T-helper 1 cell treated with Interleukin-12 subunit alpha and Interleukin-12 subunit beta and Interleukin-4 antibody, amounts not matched to agents 30 μg/mL and 1 μg/mL, for 36 hours (primary cell): ENCODE results near the gene PSTPIP2.

Experiments used
- H3K27ac Mint-ChIP-seq: one replicate; pipeline ENCODE4 v1.8.0; 2021; ENCODE audit warnings: mild to moderate bottlenecking, mixed read lengths
- H3K27me3 Mint-ChIP-seq: one replicate; pipeline ENCODE4 v1.8.0; 2021; ENCODE audit warnings: low read depth, mixed read lengths
- H3K36me3 Mint-ChIP-seq: one replicate; pipeline ENCODE4 v1.8.0; 2021; ENCODE audit warnings: low read depth, mixed read lengths
- H3K4me1 Mint-ChIP-seq: one replicate; pipeline ENCODE4 v1.8.0; 2021; ENCODE audit warnings: low read depth, mixed read lengths
- H3K4me3 Mint-ChIP-seq: one replicate; pipeline ENCODE4 v1.8.0; 2021; ENCODE audit warnings: mild to moderate bottlenecking, moderate library complexity, mixed read lengths
- H3K9me3 Mint-ChIP-seq: one replicate; pipeline ENCODE4 v1.8.0; 2021; ENCODE audit warnings: mixed read lengths

Gene PSTPIP2

DNA sequence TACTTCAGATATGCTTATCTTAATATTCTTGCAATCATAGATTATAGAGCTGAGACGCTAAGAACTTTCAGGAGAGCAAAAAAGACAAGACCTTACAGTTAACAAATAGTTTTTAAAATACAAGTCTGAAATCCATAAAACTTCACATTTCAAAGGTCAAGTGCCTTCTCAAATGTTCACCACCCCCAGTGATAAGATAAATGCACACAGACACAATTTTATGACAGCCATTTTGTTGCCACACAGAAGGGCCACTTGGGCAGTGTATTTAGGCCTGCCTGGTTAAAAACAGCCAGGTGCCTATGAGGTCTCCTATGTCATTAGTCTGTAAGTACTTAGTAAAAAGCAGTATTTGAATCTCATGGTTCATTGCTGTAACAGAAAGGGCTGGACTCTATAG lies 8.1 kb upstream of the PSTPIP2 start:
- H3K27ac Mint-ChIP-seq: no peak overlapping the region
- H3K36me3 Mint-ChIP-seq: peaks cover 40% of the 10 kb centered on the region
- no peaks in the 10 kb centered on the region for H3K9me3 Mint-ChIP-seq
- H3K27me3 Mint-ChIP-seq: no peaks in the 10 kb centered on the region
- H3K4me1 Mint-ChIP-seq: no peaks in the 10 kb centered on the region
- no peak overlapping the region for H3K4me3 Mint-ChIP-seq

DNA sequence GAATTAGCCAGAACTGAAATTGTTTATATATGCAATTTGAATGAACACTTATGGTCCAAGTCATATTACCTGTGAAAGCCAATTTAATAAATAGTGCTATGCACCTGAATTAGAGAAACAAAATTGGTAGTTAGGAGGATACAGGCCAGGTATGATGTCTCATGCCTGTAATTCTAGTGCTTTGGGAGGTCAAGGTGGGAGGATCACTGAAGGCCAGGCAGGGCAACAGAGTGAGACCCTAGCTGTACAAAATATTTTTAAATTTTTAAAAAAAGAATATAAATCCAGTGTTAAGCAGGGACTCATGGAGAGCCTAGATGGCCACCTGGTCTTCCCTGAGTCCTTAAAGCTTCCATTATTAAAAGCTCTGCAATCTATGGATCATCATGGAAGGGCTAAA lies 7.3 kb upstream of the PSTPIP2 start:
- H3K4me1 Mint-ChIP-seq: no peaks in the 10 kb centered on the region
- H3K27me3 Mint-ChIP-seq: no peaks in the 10 kb centered on the region
- no peaks in the 10 kb centered on the region for H3K9me3 Mint-ChIP-seq
- no peak overlapping the region for H3K4me3 Mint-ChIP-seq
- peaks cover 33% of the 10 kb centered on the region for H3K36me3 Mint-ChIP-seq
- H3K27ac Mint-ChIP-seq: no peak overlapping the region

DNA sequence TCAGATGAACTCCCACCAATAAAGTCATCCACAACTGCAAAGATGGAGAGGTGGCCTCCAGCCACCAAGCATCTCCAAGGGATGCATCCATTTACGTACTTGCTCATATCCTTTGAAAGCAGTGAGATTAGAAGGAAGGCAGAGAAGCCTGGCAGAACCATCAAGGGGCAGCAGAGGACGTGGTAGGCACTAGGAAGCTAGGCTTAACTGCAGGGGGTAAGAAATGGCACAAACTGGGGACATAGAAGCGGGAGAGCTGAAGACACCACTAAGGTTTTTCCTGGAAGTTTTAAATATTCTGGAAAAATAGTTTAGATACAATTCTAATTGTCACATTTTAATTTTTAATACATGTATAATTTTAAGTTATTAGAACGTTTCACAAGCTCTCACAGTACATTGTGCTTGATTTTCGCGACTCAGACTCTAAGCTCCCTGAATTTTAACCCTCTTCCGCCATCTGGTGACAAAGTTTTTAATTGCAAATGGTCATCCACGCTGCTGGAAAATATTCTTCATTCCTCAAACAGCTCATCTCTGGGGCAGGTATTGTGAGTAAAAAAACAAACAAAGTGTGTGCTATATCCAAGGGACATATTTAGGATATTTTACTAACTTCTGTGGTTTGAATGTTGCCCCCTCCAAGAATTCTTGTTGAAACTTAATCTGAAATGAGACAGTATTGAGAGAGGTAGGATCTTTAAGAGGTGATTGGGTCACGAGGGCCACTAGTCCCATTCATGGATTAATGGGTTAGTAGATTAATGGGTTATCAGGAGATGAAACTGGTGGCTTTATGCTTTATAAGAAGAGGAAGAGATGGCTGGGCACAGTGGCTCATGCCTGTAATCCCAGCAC lies 1.6 kb upstream of the PSTPIP2 start:
- Mint-ChIP-seq H3K36me3 (peaks cover 4% of the 10 kb centered on the region), H3K27ac (no peak overlapping the region), H3K27me3 (no peaks in the 10 kb centered on the region), H3K9me3 (no peaks in the 10 kb centered on the region), H3K4me1 (peaks cover 28% of the 10 kb centered on the region), H3K4me3 (no peak overlapping the region)

DNA sequence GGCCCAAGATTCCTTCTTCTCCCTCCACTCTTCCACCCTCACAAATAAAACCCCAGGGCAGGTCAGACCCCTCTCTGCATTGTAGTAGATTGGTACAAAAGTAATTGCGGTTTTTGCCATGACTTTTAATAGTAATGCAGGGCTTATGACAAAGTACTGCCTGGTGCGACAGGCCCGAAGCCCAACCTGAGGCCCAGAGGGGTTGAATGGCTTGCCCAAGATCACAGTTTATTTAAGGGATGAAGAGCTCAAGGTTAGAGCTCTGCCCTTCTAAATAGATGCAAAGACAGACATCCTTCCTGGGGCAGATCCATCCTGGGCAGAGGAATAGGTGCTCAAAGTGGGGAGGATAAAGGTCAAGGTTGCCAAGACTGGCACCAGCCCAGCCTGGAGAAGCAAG lies 899 bp upstream of the PSTPIP2 start:
- H3K27ac Mint-ChIP-seq: no peak overlapping the region
- H3K27me3 Mint-ChIP-seq: no peaks in the 10 kb centered on the region
- peaks cover 4% of the 10 kb centered on the region for H3K36me3 Mint-ChIP-seq
- peaks cover 29% of the 10 kb centered on the region for H3K4me1 Mint-ChIP-seq
- H3K9me3 Mint-ChIP-seq: no peaks in the 10 kb centered on the region
- peak overlapping the region; percentile 82 for H3K4me3 Mint-ChIP-seq

DNA sequence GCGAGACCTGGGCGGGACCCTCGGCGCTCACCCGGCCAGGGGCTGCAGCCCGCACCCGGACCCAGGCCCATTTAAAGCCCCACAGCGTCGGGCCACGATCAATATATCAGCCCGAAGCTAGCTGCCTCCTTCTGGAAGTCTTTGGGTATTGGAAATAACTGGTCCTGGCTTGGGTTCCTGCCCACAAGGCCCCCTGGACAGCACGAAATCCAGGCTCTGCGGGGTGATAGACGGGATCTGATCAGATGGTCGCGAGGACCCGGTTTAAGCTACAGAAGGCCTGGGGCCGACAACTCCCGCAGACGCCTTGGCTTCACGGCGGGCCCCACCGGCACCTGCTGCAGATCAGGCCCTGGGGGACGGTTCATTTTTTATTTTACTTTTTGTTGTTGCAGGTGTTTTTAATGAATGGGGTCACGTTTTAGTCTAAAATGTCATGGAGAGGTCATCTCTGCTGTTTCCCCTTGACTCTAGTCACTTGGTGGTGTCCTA lies 362 bp upstream of the PSTPIP2 start:
- H3K27me3 Mint-ChIP-seq: no peaks in the 10 kb centered on the region
- H3K9me3 Mint-ChIP-seq: no peaks in the 10 kb centered on the region
- peaks cover 30% of the 10 kb centered on the region for H3K4me1 Mint-ChIP-seq

DNA sequence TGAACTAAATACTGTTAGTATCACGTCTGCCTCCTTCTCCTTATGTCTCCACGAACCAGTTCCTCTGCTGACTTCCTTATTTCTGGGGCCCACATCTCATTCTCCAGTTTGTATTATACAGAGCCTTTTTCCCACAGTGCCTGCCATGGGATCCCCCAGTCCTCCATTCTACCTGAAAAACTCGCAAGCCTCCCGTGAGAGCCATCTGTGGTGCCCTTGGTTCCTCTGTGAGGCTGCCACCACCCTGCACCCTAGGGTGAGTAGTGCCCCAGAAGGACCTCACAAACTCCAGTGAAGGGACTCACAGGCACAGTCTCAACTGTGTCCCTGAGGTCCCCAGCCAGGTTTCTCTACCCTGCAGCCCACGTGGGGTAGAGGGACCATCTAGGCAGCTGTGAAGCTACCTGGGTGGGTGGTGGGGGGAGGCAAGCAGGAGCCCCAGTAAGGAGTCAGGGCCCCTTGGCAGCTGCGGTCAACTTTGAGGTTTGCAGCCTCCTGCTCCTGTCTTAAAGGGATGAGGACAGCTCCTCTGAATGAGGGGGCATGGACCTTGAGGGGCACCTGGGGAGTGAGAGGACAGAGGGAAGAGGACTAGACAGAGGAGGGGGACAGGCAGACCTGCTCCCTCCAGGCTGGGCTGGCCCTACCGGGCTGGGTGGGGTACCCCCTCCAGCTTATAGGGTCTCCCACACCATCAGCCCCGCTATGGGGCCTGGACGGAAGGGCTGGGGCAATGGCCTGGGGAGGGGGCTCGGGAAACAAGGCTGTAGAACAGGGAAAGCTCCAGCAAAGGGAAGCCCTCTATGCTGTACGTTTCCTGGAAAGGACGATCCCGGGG lies 1.0 kb downstream of the PSTPIP2 start:
- Mint-ChIP-seq H3K27me3 (no peaks in the 10 kb centered on the region), H3K9me3 (no peaks in the 10 kb centered on the region), H3K36me3 (peaks cover 4% of the 10 kb centered on the region), H3K4me3 (peak overlapping the region; percentile 68), H3K4me1 (peaks cover 30% of the 10 kb centered on the region), H3K27ac (peak overlapping the region; percentile 45)

More for the DNA sequence above, 362 bp upstream of the PSTPIP2 start:
- Mint-ChIP-seq H3K36me3 (peaks cover 4% of the 10 kb centered on the region), H3K27ac (no peak overlapping the region), H3K4me3 (peak overlapping the region; percentile 82)

DNA sequence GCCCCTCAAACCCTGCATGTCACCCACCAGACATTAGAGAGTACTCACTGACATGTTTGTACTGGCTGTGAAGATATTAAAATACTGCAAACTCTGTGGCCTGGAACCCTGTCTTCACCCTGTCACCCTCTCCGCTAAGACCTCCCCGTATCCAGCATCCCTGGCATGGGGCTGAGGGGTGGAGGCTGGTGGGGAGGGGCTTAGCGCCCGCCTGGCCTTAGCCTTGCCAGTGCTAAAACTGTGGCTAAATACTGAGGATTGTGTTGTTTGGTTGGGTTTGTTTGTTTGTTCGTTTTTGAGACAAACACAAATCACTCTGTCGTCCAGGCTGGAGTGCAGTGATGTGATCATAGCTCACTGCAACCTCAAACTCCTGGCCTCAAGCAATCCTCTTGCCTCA lies 1.8 kb downstream of the PSTPIP2 start:
- H3K9me3 Mint-ChIP-seq: no peaks in the 10 kb centered on the region
- H3K36me3 Mint-ChIP-seq: peaks cover 1% of the 10 kb centered on the region
- H3K4me1 Mint-ChIP-seq: peaks cover 30% of the 10 kb centered on the region
- H3K4me3 Mint-ChIP-seq: no peak overlapping the region
- H3K27ac Mint-ChIP-seq: no peak overlapping the region
- no peaks in the 10 kb centered on the region for H3K27me3 Mint-ChIP-seq

DNA sequence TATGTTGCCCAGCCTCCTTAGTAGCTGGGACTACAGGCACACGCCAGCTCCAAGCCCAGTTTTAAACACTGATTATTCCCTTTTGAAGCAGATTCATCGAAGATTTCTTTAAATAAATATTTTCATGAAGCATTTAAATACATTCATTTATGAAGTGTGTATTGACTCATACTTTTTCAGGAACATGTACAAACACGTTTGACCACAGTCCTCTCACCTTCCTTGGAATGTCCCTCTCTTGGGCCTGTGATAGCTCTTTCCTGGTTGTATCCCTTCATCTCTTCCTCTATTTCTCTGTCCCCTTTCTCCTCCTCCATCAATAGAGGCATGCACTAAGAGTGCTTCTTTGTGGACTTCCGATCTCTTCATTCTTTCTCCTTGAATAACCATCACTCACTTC lies 2.5 kb downstream of the PSTPIP2 start:
- no peaks in the 10 kb centered on the region for H3K9me3 Mint-ChIP-seq
- H3K36me3 Mint-ChIP-seq: peaks cover 1% of the 10 kb centered on the region
- H3K27ac Mint-ChIP-seq: no peak overlapping the region
- no peak overlapping the region for H3K4me3 Mint-ChIP-seq
- no peaks in the 10 kb centered on the region for H3K27me3 Mint-ChIP-seq
- H3K4me1 Mint-ChIP-seq: peaks cover 30% of the 10 kb centered on the region

DNA sequence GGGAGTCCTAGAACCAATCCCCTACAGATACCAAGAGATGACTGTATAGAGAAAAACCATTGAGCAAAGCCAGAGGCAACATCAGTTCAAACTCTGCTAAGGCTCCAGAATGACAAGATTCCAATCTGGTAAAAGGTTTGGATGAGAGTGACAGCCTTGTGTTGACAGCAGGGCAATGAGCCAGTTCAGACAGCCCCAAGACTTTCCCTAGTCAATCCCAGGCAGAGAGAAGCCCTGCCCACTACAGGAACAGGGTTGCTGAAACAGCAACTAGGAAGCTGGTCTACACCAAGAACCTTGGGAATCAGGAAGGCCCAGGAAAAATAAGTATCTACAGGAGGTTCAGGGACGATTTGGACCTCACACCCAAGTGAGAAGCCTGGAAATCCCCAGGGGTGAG lies 3.3 kb downstream of the PSTPIP2 start:
- Mint-ChIP-seq H3K4me1 (peaks cover 27% of the 10 kb centered on the region), H3K36me3 (peaks cover 1% of the 10 kb centered on the region), H3K27ac (no peak overlapping the region), H3K27me3 (no peaks in the 10 kb centered on the region), H3K9me3 (no peaks in the 10 kb centered on the region), H3K4me3 (no peak overlapping the region)

DNA sequence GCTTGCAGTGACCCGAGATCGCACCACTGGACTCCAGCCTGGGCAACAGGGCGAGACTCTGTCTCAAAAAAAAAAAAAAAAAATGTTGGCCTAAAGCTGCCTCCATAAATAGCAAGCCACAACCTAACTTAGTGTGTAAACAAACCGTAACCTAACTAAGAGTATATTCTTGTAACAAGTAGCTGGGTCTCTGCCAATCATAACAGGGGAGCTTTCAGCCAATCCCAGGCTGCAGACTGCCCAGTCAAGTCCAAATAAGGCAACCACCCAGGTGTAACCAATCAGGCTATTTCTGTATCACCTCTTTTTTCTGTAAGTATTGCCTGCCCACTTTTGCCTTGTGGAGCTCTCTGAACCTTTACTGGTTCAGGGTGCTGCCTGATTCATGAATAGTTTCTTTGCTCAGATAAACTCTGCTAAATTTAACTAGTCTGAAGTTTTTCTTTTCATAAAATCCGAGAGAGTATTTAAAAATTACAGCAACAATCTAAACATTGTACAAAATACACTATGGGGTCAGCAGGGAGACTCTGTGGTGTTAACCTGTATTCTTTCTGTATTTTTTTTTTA lies 4.5 kb downstream of the PSTPIP2 start:
- no peak overlapping the region for H3K27ac Mint-ChIP-seq
- no peak overlapping the region for H3K4me3 Mint-ChIP-seq
- peaks cover 18% of the 10 kb centered on the region for H3K4me1 Mint-ChIP-seq

DNA sequence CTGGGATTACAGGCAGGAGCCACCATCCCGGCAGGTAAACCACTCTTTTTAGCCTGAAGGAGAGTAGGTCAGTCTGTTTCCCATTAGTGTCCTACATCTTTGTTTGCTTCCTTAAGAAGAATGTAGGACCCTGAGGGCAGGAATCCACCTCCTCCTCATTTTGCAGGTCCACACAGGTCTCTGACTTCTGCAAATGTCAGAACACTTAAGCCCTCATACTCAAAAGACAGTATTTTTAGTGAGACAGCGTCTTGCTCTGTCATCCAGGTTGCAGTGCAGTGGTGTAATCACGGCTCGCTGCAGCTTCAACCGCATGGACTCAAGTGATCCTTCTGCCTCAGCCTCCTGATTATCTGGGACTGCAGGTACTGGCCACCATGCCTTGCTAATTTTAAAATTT lies 9.3 kb downstream of the PSTPIP2 start:
- H3K4me3 Mint-ChIP-seq: no peak overlapping the region
- no peaks in the 10 kb centered on the region for H3K9me3 Mint-ChIP-seq
- H3K4me1 Mint-ChIP-seq: peaks cover 3% of the 10 kb centered on the region
- H3K27me3 Mint-ChIP-seq: no peaks in the 10 kb centered on the region
- no peak overlapping the region for H3K27ac Mint-ChIP-seq
- H3K36me3 Mint-ChIP-seq: no peaks in the 10 kb centered on the region

More for the DNA sequence above, 4.5 kb downstream of the PSTPIP2 start:
- no peaks in the 10 kb centered on the region for H3K27me3 Mint-ChIP-seq
- H3K36me3 Mint-ChIP-seq: no peaks in the 10 kb centered on the region
- no peaks in the 10 kb centered on the region for H3K9me3 Mint-ChIP-seq

DNA sequence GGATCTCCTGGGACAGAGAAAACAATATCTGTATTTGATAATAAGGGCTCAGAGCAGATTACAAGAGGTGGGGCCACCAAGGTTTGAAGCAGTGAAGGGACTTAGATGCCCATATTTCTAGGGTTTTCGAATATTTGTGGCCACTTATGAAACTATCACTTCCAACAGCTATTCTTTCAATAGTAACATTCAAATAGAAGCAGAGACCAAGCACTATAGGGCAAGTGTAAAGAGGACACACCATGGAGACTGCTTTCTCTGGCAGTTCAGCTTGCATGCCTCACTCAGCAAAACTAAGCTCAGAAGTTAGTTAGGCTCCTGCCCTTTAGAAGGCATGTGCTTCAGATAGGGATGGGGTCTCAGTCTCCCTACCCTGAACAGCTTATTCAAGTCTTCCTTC lies 10.3 kb downstream of the PSTPIP2 start:
- Mint-ChIP-seq H3K27ac (no peak overlapping the region), H3K27me3 (no peaks in the 10 kb centered on the region), H3K4me3 (no peak overlapping the region), H3K4me1 (peaks cover 2% of the 10 kb centered on the region), H3K36me3 (no peaks in the 10 kb centered on the region), H3K9me3 (no peaks in the 10 kb centered on the region)

DNA sequence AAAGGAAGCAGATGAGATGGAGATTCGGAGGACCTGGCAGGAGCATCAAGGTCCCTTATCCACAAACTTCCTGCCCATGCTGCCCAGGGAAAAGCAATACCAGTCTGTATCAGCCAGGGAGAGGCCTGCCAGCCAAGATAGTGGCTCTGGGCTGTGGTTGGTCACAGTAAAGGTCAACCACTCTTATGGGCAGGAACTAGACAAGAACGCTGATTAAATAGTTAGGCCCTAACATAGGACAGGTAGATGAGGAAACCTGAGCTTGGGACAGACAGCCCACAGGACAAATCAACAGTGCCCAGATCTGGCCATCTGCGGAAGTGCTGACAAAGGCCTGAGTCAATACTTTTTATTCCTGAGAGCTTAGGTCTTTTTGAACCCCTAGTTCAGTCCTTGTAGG lies 10.7 kb downstream of the PSTPIP2 start:
- H3K9me3 Mint-ChIP-seq: no peaks in the 10 kb centered on the region
- no peak overlapping the region for H3K4me3 Mint-ChIP-seq
- no peaks in the 10 kb centered on the region for H3K27me3 Mint-ChIP-seq
- H3K4me1 Mint-ChIP-seq: peaks cover 2% of the 10 kb centered on the region
- no peak overlapping the region for H3K27ac Mint-ChIP-seq
- H3K36me3 Mint-ChIP-seq: no peaks in the 10 kb centered on the region

DNA sequence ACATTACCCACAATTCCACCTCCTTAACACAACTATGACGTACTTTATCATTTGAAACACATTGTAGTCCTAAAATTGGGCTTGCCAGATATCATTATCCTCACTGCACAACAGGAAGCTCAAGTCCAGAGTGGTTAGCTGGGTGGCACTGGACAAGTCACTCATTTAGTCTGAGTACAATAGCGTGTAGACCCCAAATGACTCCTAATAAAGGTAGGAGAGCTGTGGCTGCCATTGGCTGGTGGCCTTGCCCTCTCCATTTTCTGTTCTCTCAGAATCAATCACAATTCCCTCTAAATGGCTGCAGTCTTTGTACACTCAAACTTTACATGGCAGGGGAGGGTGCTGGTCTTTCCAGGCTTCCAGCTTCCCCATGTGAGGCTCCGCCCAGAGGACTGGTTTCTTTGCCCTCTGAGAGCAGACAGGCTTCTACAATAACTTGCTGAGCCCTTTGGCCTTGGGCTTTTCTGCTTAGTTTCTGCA lies 11.7 kb downstream of the PSTPIP2 start:
- Mint-ChIP-seq H3K4me3 (no peak overlapping the region), H3K27me3 (no peaks in the 10 kb centered on the region), H3K4me1 (peaks cover 11% of the 10 kb centered on the region), H3K9me3 (no peaks in the 10 kb centered on the region), H3K27ac (no peak overlapping the region), H3K36me3 (no peaks in the 10 kb centered on the region)
